Activated CD8-positive, alpha-beta memory T cell treated with anti-CD3 and anti-CD28 coated beads for 4 hours (primary cell): Measurements from ENCODE around the gene C1QTNF5.

Experiments
- DNase-seq, 2 donors: peaks; one replicate each; pipeline ENCODE4 v3.0.0-alpha.2; 2020; ENCODE audit warnings: low read depth in 2 of 2

The C1QTNF5 gene

GRCh38 chr11:119295178-119295577 is 45.5 kb downstream of the C1QTNF5 start:
- DNase-seq = no peak

- DNase-seq = no peak
These were observed 47.2 kb downstream of the C1QTNF5 start for GRCh38 chr11:119293461-119293860.

GRCh38 chr11:119290894-119291497 is 49.7 kb downstream of the C1QTNF5 start:
- DNase-seq = no peak
